Stimulated activated CD4-positive, alpha-beta T cell treated with anti-CD3 and anti-CD28 coated beads, Interleukin-1b, Interleukin-23, amount 100 ng/mL, for 48 hours (primary cell): ENCODE measurements around the gene PSTPIP1.

Experiments
- DNase-seq: peaks from one replicate; pipeline ENCODE4 v3.0.0-alpha.2; 2020

The PSTPIP1 gene

GRCh38 chr15:77020348-77021087, 25.6 kb downstream of the PSTPIP1 start:
- no peak for DNase-seq

GRCh38 chr15:77021088-77021481, 26.2 kb downstream of the PSTPIP1 start:
- no peak for DNase-seq

GRCh38 chr15:77021803-77022381, 27.0 kb downstream of the PSTPIP1 start:
- DNase-seq: peak; percentile 63

DNA sequence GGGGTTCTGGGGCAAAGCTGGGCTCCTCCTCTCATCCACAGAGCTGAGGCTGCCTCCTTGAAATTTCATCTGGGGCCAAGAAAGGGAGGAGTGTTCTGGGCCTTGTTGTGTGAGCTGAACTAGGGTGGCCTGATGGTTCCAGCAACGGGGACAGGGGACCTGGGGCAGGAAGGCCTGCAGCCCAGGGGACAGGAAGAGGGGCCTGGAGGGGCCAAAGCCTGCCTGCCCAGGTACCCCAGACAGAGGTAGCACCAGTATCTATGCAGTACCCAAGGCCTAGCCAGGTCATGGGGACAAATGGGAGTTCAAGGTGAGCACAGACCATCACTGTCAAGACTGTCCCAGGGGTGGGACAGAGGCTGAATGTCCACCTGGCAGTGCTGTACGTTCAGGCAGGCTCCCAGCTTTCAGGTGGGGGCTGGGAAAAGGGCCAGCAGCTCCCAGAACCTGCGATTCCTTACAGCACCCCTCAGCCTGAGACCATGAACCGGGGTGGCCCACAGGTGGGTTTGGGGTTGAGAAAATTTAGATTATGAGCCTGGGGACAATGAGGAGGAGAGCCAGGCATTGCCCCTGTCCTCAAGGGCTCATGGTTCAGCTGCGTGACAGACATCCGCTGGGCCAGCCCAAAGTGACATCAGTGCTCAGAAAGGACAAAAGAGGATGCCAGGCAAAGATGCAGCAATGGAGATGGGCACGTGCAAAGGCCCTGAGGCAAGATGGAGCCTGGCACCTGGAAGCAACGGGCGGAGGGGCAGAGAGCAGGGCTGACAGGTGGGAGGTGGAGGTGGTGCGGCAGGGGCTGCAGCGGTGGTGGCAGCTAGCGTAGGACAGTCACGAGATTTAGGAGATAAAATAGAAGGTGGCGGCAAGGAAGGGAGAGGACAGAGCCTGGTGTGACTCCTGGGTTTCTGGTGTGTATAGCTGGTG, 28.0 kb downstream of the PSTPIP1 start:
- DNase-seq: no peak

DNA sequence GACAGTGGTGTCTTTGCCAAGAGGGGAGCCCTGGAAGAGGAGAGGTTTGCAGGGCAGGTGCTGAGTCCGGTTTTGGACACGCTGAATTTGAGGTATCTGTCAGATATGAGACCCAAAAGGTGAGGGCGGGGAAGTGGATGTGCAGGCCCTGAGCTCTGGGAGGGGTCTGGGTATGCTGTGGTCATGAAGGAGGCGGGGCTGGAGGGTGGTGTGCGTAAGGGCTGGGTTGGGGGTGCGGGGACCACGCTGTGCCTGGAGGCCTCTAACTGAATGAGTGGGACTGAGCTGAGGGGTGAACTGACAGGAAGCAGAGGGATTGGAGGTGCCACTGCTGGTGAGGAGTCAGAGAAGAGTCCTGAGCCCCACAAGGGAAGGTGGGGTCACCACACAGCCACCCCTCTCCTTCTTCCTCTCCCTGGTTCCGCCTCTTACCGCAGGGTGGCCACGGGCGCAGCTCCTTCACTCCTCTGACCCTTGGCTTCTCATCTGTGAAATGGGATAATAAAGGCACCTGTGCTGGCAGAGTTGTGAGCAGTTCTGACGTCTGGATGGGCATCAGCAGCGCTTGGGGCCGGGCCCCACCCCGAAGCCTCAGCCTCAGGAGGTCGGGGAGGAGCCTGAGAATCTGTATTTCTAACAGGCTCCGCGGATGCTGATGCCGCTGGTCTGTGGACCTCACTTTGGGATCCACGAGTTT, 28.8 kb downstream of the PSTPIP1 start:
- no peak for DNase-seq

- DNase-seq: peak; percentile 60
Observed at GRCh38 chr15:77024273-77025082, 29.6 kb downstream of the PSTPIP1 start.

- peak; percentile 0 for DNase-seq
Observed at GRCh38 chr15:77025083-77025901, 30.4 kb downstream of the PSTPIP1 start.

DNA sequence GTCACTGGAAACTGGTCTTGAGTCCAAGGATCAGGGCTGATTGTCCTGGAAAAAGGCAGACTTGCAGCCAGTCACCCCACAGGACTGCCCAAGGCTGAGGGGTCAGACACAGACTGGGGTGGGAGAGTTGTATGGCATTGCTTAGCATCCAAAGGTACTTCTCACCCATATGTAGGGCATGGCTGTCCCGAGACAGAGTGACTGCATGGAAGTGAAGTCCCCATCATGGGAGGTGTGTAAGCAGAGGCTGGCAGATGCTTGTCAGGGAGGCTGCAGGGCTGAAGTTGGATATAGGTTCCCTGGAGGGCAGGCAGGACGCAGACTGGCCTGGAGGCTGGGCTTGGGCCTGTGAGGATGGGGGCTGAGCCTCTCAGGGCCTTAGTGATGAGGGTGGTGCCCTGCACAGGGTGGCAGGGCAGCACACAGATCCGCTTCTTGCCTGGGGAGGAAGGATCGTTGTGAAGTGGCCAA, 31.1 kb downstream of the PSTPIP1 start:
- peak; percentile 0 for DNase-seq

- DNase-seq: no peak
Observed at GRCh38 chr15:77026501-77027110, 31.7 kb downstream of the PSTPIP1 start.

- DNase-seq: peak; percentile 0
Observed at GRCh38 chr15:77027111-77027696, 32.3 kb downstream of the PSTPIP1 start.

GRCh38 chr15:77027697-77028450, 32.9 kb downstream of the PSTPIP1 start:
- peak; percentile 0 for DNase-seq

DNA sequence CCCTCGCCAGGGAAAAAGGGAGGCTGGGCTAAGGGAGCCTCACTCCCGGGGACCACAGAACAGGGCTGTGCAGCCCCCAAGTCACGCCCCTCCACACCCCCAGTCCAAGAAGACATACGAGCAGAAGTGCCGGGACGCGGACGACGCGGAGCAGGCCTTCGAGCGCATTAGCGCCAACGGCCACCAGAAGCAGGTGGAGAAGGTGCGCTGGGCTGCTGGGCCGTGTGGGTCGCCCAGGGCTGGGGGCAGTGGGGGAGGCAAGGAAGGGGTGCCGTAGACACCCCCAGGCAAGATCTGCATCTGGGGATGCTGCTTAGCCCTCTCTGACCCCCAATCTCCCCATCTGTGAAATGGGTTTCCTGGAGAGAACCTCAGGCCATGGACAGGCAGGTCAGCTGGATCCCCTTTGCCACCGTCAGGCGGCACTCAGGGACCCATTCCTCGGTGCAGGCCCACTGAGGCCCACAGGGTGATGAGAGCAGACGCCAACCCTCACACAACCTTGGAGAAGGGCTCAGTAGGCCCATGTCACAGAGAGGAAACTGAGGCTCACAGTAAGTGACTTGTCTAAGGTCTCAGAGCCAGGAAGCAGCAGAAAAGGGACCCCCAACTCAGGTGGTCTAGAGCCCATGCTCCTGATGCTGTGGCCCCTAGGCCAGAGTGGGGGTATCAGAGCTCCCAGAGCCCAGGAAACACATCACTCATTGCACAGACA, 33.7 kb downstream of the PSTPIP1 start:
- DNase-seq: peak; percentile 0

DNA sequence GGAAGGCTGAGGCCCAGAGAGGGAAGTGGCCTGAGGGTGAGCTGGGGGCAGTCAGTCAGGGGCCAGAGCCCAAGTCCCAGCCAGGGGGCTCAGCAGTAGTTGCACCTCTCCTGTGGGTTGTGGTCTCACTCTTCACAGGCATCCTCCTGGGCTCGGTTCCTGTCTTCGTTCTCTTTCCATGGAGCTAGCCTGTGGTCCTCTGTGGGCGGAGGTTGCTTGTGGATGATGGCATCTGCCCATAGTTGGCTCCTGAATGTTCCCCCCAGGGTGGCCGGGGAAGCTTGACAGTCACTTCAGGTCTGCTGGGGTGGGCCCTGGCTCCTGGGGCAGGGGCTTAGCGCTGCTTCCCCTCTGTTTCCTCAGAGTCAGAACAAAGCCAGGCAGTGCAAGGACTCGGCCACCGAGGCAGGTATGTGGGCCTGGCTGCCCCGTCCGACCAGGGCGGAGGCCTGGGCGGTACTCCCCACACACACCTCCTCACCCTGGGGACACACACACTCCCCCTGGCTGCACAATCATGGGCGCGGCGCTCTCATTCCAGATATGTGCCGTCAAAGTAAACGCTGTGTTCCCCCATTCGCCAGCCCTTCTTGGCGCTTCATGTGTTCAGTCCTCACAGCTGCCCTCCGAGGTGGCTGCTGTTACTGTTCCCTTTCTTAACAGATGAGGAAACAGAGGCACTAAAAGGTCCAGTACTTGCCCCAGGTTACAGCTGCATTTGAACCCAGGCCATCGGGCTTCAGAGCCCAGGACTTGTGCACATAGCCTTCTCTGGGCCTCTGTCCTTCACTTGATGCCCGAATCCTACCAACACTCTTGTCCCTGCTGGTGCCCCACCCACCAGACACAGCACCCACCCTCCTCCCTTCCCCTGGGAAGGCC, 34.5 kb downstream of the PSTPIP1 start:
- peak; percentile 1 for DNase-seq

GRCh38 chr15:77030048-77030927, 35.4 kb downstream of the PSTPIP1 start:
- DNase-seq: peak; percentile 1

- peak; percentile 1 for DNase-seq
Observed at GRCh38 chr15:77030928-77031375, 36.0 kb downstream of the PSTPIP1 start.

GRCh38 chr15:77031376-77032050, 36.6 kb downstream of the PSTPIP1 start:
- peak; percentile 33 for DNase-seq
